Osteocyte (in vitro differentiated cells): ENCODE data around the gene LRRC4B. TPM values are rescaled to one million over a fixed set of nuclear protein-coding genes. Genes with fewer than 3 reads are reported as not detected.

ENCODE experiments used
- DNase-seq: peaks from one replicate; pipeline ENCODE4 v3.0.0; 2021; ENCODE audit warnings: mixed read lengths; ENCODE audit not compliant: unreplicated experiment; ENCODE audit errors: extremely low spot score
- H3K27ac Mint-ChIP-seq: one replicate; pipeline ENCODE4 v1.8.0; 2021; ENCODE audit warnings: mild to moderate bottlenecking, mixed read lengths; ENCODE audit not compliant: unreplicated experiment
- H3K27me3 Mint-ChIP-seq: one replicate; pipeline ENCODE4 v1.8.0; 2021; ENCODE audit warnings: mixed read lengths; ENCODE audit not compliant: unreplicated experiment
- H3K36me3 Mint-ChIP-seq: one replicate; pipeline ENCODE4 v1.8.0; 2021; ENCODE audit warnings: mixed read lengths; ENCODE audit not compliant: unreplicated experiment
- H3K4me1 Mint-ChIP-seq: one replicate; pipeline ENCODE4 v1.8.0; 2021; ENCODE audit warnings: mixed read lengths; ENCODE audit not compliant: unreplicated experiment
- H3K4me3 Mint-ChIP-seq: one replicate; pipeline ENCODE4 v1.8.0; 2021; ENCODE audit warnings: mild to moderate bottlenecking, moderate library complexity, mixed read lengths; ENCODE audit not compliant: unreplicated experiment
- H3K9me3 Mint-ChIP-seq: one replicate; pipeline ENCODE4 v1.8.0; 2021; ENCODE audit warnings: mixed read lengths; ENCODE audit not compliant: unreplicated experiment
- CTCF ChIP-seq: fragments of 200-600 bp; sonication (generic); IDR thresholded peaks from 2 replicates; pipeline ENCODE4 v1.5.0; 2021; ENCODE audit warnings: antibody characterized with exemption, mild to moderate bottlenecking, moderate library complexity
- total RNA-seq: library from RNA; stranded (reverse); gene quantifications from 2 replicates; pipeline ENCODE4 v1.2.1, GENCODE V29; 2021

The LRRC4B gene
- total RNA-seq, 1 donor from 2014 or later, result 0.11 TPM

GRCh38 chr19:50485284-50485955 lies 82.8 kb downstream of the LRRC4B start:
- Mint-ChIP-seq H3K4me3 (no peak overlapping the region), H3K27me3 (peaks cover 17% of the 10 kb centered on the region), H3K9me3 (no peaks in the 10 kb centered on the region), H3K4me1 (no peaks in the 10 kb centered on the region), H3K36me3 (peaks cover 18% of the 10 kb centered on the region), H3K27ac (no peak overlapping the region)
- no peak for DNase-seq
- no peak for TF ChIP-seq CTCF

- H3K4me1 Mint-ChIP-seq, result no peaks in the 10 kb centered on the region
- H3K27ac Mint-ChIP-seq, result no peak overlapping the region
- DNase-seq, result no peak
- TF ChIP-seq CTCF, result no peak
- no peak overlapping the region for H3K4me3 Mint-ChIP-seq
- peaks cover 4% of the 10 kb centered on the region for H3K27me3 Mint-ChIP-seq
- no peaks in the 10 kb centered on the region for H3K9me3 Mint-ChIP-seq
- peaks cover 21% of the 10 kb centered on the region for H3K36me3 Mint-ChIP-seq
Observed at GRCh38 chr19:50482916-50483315, 85.3 kb downstream of the LRRC4B start.

- H3K27me3 Mint-ChIP-seq, result no peaks in the 10 kb centered on the region
- no peak for TF ChIP-seq CTCF
- H3K27ac Mint-ChIP-seq, result no peak overlapping the region
- no peak for DNase-seq
- peaks cover 24% of the 10 kb centered on the region for H3K36me3 Mint-ChIP-seq
- no peaks in the 10 kb centered on the region for H3K9me3 Mint-ChIP-seq
- H3K4me1 Mint-ChIP-seq, result peaks cover 5% of the 10 kb centered on the region
- H3K4me3 Mint-ChIP-seq, result no peak overlapping the region
Observed at GRCh38 chr19:50482271-50482855, 85.9 kb downstream of the LRRC4B start.

GRCh38 chr19:50481351-50482149 lies 86.7 kb downstream of the LRRC4B start:
- no peaks in the 10 kb centered on the region for H3K9me3 Mint-ChIP-seq
- peaks cover 12% of the 10 kb centered on the region for H3K4me1 Mint-ChIP-seq
- peaks cover 24% of the 10 kb centered on the region for H3K36me3 Mint-ChIP-seq
- no peak overlapping the region for H3K27ac Mint-ChIP-seq
- H3K4me3 Mint-ChIP-seq, result no peak overlapping the region
- DNase-seq, result no peak
- H3K27me3 Mint-ChIP-seq, result no peaks in the 10 kb centered on the region
- TF ChIP-seq CTCF, result no peak
